AG04450 (cell line): Measurements from ENCODE around the gene PSMA2. TPM values are rescaled to one million over a fixed set of nuclear protein-coding genes. Genes with fewer than 3 reads are reported as not detected.

Experiments
- CTCF ChIA-PET: fragments of 300-600, 350-600 bp; formaldehyde crosslinking; extraction: SDS; loops from one replicate; lab custom pipeline; 2022; ENCODE audit warnings: antibody characterized with exemption, inconsistent platforms; lab: Charles Lee
- POLR2A ChIA-PET: fragments of 350-600 bp; formaldehyde crosslinking; extraction: SDS; loops from one replicate; lab custom pipeline; 2021; ENCODE audit warnings: antibody characterized with exemption, inconsistent platforms; lab: Yijun Ruan, JAX
- DNase-seq: peaks from one replicate; pipeline ENCODE4 v3.0.0-alpha.2; 2011; ENCODE audit warnings: low read depth, low spot score
- H3K27ac ChIP-seq: one replicate; pipeline ENCODE4 v1.5.1; 2012; ENCODE audit warnings: low read depth, low read length, control low read depth
- H3K27me3 ChIP-seq: one replicate; pipeline ENCODE4 v1.6.0; 2012; ENCODE audit warnings: low read length; ENCODE audit not compliant: control insufficient read depth, insufficient read depth
- H3K4me3 ChIP-seq: 2 replicates; pipeline ENCODE4 v1.5.1; 2011; ENCODE audit warnings: mild to moderate bottlenecking, low read depth, low read length, control low read depth
- H3K9me3 ChIP-seq: 2 replicates; pipeline ENCODE4 v1.5.1; 2012; ENCODE audit warnings: low read length; ENCODE audit not compliant: control insufficient read depth, insufficient read depth
- polyA plus RNA-seq: library from polyadenylated mRNA; depleted of rRNA; stranded (reverse); fragments of >200 nt; gene quantifications from 2 replicates; pipeline ENCODE4 v1.2.3, GENCODE V29; 2011
- TF ChIP-seq, protein P1 (sequence below): IDR thresholded peaks from 2 replicates; pipeline ENCODE4 v1.5.1; 2011; ENCODE audit warnings: low read depth, low read length, control low read depth, inconsistent platforms

The PSMA2 gene
- polyA plus RNA-seq, 1 experiment: 233 TPM

DNA sequence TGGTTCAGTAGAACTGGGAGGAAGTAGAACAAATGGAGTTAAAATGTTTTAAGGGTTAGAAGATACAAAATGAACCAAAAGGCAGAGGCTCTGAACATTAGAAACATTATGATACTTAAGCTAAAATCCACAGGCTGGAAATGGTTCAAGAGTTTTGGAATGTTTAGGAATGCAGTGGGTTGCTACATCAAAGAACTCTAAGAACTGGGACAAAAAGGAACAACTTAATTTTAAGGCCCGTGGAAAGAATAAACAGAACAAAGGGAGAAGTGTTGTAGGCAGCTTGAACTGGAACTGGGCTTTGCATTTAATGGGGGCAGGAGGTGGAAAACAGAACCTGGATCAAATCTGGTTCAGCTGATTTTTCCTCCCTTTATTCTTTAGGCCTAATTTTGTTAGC is 16.6 kb downstream of the PSMA2 start:
- Histone ChIP-seq H3K9me3 (no peaks in the 10 kb centered on the region), H3K4me3 (no peak overlapping the region), H3K27me3 (no peaks in the 10 kb centered on the region), H3K27ac (no peak overlapping the region)
- TF ChIP-seq, protein P1, sequence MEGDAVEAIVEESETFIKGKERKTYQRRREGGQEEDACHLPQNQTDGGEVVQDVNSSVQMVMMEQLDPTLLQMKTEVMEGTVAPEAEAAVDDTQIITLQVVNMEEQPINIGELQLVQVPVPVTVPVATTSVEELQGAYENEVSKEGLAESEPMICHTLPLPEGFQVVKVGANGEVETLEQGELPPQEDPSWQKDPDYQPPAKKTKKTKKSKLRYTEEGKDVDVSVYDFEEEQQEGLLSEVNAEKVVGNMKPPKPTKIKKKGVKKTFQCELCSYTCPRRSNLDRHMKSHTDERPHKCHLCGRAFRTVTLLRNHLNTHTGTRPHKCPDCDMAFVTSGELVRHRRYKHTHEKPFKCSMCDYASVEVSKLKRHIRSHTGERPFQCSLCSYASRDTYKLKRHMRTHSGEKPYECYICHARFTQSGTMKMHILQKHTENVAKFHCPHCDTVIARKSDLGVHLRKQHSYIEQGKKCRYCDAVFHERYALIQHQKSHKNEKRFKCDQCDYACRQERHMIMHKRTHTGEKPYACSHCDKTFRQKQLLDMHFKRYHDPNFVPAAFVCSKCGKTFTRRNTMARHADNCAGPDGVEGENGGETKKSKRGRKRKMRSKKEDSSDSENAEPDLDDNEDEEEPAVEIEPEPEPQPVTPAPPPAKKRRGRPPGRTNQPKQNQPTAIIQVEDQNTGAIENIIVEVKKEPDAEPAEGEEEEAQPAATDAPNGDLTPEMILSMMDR: no peak
- ChIA-PET CTCF (interaction anchor here (1.2 kb wide), 1 partner anchor 346 kb away, joined by 3 read pairs; no protein-coding TSS in a partner anchor), POLR2A (interaction anchor here (0.6 kb wide), 1 partner anchor 667 kb away, joined by 3 read pairs; the partner anchor contains the start of gene STK17A)
- no peak for DNase-seq

GRCh38 chr7:42914421-42915045 is 17.4 kb downstream of the PSMA2 start:
- POLR2A ChIA-PET: interaction anchor here (0.6 to 0.7 kb wide), 2 partner anchors 668 to 1173 kb away, joined by 3 to 5 read pairs; partner anchors contain the start of gene STK17A
- CTCF ChIA-PET: interaction anchor here (0.7 kb wide), 1 partner anchor 27 kb away, joined by 4 read pairs; no protein-coding TSS in a partner anchor

GRCh38 chr7:42914009-42914408 is 18.0 kb downstream of the PSMA2 start:
- TF ChIP-seq, protein P1: no peak
- ChIA-PET POLR2A (interaction anchor here (0.7 kb wide), 1 partner anchor 1173 kb away, joined by 5 read pairs; no protein-coding TSS in a partner anchor), CTCF (interaction anchor here (0.7 kb wide), 1 partner anchor 27 kb away, joined by 4 read pairs; no protein-coding TSS in a partner anchor)

More at GRCh38 chr7:42914421-42915045, 17.4 kb downstream of the PSMA2 start:
- Histone ChIP-seq H3K27me3 (no peaks in the 10 kb centered on the region), H3K9me3 (no peaks in the 10 kb centered on the region), H3K27ac (no peak overlapping the region), H3K4me3 (no peak overlapping the region)
- TF ChIP-seq, protein P1: no peak
- DNase-seq: no peak

GRCh38 chr7:42913591-42913990 is 18.4 kb downstream of the PSMA2 start:
- Histone ChIP-seq H3K4me3 (no peak overlapping the region), H3K27ac (no peak overlapping the region), H3K27me3 (no peaks in the 10 kb centered on the region), H3K9me3 (no peaks in the 10 kb centered on the region)
- DNase-seq: no peak
- TF ChIP-seq, protein P1: no peak
- CTCF ChIA-PET: no interaction called here
- POLR2A ChIA-PET: no interaction called here

More at GRCh38 chr7:42914009-42914408, 18.0 kb downstream of the PSMA2 start:
- Histone ChIP-seq H3K4me3 (no peak overlapping the region), H3K9me3 (no peaks in the 10 kb centered on the region), H3K27ac (no peak overlapping the region), H3K27me3 (no peaks in the 10 kb centered on the region)
- DNase-seq: no peak
